GM18907 (cell line): ENCODE results near the gene ARL15.

Experiments used
- ATAC-seq: cut with Tn5 transposase; IDR thresholded peaks from one replicate; pipeline ENCODE4 v1.9.1; 2021; ENCODE audit warnings: mild to moderate bottlenecking, moderate library complexity; ENCODE audit not compliant: unreplicated experiment

The ARL15 gene

DNA sequence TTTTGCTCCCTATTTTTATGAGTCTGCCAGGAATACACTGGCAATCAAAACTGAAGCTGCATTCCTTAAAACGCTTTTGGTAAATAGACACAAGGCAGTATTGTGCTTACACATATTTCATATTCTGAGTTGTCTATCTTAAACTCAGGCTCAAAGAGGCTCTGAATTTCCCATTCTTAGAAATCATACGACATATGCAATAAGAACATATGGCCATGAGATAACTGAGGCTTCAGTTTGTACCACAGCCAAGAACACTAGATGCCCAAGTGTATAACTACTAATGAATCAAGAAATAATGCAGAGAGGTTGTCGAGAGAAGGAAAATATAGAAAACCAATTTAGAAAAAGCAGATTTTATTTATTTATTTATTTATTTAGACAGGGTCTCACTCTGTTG is 392.5 kb downstream of the ARL15 start:
- no peak for ATAC-seq

DNA sequence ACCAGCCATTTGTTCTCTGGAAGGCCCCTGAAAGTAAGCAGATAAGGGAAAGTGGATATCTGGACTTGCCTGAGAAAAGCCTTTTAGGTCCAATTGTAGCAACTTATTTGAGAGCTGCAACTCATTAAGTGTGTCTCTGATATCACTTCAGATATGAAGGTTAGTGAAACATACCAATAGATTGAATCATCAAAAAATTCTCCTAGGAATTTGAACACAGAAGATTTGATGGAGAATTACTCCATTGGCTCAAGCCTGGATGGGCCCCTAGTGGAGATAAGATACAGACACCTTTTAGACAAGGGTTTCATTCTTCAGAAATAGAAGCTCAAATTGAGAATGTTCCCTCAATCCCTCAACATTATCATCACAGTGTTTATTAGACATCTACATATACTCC is 393.3 kb downstream of the ARL15 start:
- ATAC-seq = no peak

DNA sequence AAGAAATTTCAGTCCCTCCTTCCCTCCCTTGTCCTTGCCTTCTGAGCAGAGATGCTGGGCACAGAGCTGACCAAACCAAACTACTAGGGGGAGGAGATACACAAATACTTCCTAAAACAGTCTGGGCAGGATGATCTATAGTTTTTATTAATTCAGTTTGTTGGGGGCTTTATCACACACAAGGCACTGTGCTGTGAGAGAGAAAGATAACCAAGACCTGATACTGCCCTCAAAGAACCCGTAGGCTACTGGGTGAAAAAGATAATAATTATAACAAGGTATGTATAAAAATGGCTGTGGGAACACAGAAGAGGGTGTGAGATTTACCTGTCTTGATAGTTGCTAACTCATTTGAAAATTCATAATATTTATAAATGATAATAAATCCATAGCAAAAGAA is 395.3 kb downstream of the ARL15 start:
- ATAC-seq = no peak

DNA sequence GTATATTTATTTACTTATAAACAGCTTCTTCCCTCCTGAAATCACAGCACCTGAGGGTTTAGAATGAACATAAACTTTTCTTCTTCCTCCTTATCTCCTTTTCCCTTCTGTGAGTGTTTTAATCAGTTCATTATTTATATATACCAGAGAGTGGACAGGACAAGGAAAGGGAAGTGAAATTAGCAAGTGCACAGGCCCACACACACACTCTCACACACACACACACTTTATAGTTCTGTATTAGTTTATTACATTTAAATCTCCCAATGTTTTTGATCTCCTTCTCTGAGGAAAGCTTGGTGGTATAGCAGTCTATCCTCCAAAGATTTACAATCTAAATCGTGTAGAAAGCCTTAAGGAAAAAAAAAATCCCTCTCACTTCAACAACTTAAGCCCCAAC is 396.4 kb downstream of the ARL15 start:
- ATAC-seq = no peak

DNA sequence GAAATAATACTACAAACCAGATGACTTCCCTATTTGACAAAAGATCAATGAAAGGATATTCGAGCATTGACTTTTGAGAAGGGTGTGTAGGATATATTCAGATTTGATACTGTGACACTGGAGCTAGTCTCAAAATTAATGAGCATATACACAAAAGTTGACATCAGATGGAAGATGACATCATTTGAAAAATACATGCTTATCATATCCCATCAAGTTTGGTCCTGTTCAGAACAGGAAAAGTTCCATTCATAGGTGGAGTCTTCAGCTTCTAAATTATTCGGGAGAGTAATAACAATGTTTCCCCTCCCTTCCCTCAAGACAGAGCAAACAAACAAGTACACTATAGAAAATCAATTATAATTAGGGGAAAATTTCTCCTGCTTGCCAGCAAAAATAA is 401.6 kb downstream of the ARL15 start:
- ATAC-seq = no peak

DNA sequence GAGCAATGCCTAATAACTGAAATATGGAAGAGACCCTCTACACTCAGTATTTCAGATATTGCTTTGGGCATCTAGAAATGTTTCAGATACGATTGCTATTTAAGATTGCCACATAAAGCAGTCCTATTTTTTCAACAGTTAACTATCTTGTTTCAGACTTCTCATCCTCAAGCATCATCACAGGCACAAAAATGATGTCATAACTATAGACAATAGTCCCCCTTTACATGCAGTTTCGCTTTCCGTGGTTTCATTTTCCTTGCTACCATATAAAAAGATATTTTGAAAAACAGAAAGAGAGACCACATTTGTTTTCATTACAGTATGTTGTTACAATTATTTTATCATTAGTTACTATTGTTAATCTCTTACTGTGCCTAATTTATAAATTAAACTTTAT is 402.5 kb downstream of the ARL15 start:
- no peak for ATAC-seq

DNA sequence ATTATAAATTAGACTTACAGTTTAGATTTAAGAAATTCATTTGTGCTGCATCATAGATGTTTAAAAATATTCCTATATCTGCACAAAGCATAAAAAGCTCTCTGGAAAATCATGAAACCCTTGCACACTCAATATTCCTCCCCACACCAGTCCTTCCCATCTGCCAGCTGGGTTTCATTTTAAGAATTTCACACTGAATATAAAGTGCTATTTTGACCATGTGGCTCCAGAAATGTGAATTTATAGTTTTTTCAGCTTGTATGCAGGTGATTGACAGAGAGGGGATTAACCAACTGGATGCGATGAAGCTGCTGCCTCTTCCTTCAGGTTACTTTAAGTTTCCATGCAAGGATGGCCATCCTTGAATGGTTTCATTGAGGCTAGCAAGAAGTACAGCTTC is 403.6 kb downstream of the ARL15 start:
- ATAC-seq = no peak

DNA sequence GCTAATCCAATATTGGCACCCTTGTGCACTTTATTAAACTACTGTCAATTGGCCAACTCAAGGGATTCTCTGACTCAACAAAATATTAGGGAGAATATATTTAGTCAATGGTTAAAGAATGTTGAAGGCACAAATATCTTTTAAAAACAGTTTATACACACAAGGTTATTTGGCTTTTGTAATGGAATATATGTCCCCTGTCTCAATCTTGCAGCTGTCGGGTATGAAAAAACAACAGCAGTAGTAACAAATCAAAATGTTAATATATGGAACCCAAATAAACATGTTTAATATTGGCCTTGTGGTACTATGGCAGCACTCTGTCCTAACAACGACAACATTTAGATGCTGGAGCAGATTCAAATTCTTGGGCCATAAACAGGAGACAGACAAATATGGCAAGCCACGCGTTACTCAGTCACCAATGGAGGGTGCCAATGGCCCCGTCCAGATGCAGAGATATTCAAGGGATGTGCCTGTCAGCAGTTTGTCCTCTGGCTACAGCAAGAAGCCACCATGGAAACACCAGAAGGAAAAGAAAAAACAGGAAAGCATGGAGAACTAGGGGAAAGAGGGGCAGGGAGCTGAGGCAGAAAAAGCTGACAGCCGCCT is 408.0 kb downstream of the ARL15 start:
- no peak for ATAC-seq

DNA sequence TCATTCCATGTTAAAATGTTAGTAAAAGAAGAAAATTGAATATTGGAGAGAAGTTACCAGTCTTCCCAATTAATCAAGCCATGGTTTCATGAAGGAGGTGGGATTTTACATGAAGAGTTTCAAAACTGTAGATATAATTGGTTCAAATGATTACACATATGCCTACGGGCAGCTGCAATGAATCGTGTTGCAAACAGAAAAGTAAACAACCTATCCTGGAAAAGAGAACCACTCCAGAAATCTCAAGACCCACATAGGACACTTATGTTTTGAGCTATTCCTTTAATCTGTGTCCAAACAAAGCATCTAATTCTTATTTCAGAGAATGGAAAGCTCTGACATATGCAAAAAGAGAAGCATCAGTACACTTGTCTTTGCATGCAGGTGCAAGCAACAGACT is 409.7 kb downstream of the ARL15 start:
- no peak for ATAC-seq

DNA sequence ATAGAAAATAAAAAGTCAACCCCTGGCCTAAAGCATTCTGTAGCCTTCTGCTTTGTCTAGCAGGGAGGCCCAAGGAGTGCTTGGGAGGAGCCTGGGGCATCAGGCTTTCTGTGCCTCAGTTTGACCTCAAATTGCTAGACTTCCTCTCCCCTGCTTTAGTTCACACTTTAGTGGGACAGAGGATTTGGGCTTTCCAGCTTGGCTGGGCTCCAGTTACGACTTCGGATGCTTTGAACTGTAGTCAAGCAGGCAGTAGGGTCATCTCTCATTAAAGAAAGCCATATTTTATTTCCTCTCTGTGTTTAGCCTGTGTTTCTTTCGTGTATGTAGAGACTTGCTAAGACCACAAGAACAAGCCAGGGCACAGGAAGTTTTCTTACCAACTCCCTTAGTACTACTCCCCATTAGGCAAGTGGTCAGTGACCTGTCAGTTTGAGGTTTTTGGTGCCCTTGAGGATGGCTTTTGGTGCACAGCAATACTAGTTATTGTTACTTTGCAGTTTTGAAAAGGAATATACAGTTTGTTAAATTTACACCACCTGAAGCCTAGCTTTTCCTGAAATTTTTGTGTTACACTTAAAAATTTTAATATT is 415.2 kb downstream of the ARL15 start:
- ATAC-seq = no peak

DNA sequence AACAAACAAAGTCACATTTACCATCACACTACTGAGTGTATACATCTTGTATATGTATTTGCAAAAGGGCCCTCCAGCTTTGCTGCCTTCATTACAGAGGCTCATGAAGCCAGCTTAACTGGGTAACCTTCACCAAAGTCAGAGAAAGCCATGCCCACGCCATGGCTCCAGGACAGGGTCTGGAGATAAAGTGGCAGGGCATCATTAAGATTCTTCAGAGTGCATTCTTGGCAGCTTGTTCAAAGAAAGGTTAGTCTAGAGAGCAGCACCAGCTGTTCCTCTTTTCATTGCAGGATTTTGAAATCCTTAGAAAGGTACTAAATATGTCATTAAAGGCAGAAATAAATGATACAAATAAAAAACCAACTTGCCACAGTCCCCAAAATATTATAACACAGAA is 416.7 kb downstream of the ARL15 start:
- no peak for ATAC-seq

DNA sequence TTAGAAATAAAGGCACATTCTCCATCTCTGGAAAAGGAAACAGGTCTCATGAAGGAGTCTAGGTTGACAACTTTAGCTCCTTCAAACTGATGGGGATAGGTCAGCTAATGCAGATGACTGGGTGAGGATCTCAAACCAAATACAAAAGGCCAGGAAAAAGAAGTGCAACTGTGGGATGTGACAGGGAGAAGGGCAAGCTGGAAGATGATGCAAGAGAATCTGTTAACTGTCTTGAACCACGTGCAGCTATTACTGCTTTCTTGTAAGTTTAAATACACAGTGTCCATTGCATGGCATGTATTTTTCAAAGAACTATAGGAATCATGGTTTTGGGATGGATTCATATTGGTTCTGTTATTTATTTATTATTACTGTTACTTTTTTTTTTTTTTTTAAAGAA is 418.1 kb downstream of the ARL15 start:
- ATAC-seq = no peak

DNA sequence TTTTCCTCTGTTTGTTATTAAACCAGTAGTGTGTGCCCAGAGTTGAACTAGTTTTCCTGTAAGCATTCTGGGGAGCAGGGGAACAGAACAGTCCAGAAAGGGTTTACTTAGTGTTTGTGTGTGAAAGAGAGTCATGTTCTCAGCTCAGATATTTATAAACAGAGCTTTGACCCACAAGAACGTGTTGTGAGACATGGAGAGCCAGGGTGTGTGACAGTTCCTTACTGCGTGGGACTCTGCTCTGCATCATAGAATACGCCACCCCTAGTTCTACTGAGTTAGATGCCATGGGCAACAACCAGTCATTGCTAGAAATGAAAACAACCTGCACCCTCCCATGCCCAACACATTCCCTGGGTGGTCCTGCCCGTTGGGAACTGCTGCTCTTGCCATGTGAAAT is 419.2 kb downstream of the ARL15 start:
- no peak for ATAC-seq

DNA sequence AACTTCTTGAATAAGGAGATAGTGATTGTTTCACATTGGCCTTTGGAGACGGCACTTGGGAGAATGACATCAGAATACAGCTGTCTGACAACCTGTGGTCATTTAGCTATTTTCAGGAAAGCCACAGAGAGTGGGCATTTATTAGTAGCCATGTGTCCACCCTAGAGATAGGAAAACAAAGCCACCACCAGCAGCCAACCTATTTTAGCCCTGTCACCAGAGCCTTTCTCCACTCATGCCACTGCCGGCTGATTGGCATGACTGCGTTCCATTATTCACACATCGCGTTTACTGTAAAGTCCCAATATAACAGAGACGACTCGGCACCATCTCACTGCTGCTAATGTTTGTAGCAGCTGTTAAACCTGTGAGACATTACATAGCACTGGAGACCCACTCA is 419.9 kb downstream of the ARL15 start:
- ATAC-seq = no peak

DNA sequence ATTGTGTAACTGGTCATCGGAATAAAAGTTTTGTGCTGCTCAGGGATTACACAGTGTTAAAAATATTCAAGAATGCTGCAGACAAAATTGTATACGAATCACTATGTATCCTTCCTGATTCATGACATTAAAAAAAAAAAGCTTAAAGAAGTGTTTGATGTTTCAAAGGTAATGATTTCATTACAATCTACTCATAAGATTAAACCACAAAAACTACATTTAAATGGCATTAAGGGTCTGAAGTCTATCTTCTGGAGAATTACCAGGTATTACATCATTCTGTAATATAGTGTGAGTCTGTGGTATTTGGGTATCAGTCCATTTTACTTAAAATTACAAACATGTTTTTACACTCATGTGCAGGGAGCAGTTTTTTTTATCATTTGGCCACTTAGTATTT is 425.5 kb downstream of the ARL15 start:
- ATAC-seq = no peak

DNA sequence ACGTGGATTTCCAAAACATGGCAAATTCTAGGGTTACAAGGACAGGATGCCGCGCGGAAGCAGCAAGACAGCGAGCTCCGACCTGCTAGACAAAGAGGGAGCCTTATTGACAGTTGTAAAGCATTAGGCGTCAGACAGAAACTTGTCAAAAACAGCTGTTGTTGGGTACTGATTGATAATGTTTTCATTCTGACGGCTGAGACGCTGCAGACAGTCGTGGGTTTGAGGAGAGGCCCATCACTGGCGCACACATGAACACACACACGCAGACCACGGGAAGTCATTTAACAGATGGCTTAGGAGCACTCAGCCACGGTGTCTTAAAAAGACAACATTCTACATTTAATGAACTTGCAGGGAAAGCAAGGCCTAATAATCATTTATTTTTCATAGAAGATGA is 426.0 kb downstream of the ARL15 start:
- no peak for ATAC-seq

DNA sequence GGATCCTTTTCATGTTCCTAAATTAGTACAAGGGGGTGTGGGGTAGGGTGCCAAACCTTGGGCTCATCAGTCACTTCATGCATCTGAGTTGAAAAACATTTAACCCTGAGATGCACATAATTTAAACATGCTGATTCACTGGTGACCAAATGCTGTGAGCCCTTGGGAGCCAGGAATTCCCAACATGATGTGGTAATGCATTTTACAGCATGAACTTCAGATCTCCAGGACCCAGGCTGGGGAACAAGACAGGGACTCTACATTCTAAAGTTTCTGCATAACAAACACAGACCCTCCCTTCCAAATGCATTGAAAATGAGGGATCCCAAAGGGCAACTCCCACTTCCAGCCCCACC is 427.7 kb downstream of the ARL15 start:
- no peak for ATAC-seq

DNA sequence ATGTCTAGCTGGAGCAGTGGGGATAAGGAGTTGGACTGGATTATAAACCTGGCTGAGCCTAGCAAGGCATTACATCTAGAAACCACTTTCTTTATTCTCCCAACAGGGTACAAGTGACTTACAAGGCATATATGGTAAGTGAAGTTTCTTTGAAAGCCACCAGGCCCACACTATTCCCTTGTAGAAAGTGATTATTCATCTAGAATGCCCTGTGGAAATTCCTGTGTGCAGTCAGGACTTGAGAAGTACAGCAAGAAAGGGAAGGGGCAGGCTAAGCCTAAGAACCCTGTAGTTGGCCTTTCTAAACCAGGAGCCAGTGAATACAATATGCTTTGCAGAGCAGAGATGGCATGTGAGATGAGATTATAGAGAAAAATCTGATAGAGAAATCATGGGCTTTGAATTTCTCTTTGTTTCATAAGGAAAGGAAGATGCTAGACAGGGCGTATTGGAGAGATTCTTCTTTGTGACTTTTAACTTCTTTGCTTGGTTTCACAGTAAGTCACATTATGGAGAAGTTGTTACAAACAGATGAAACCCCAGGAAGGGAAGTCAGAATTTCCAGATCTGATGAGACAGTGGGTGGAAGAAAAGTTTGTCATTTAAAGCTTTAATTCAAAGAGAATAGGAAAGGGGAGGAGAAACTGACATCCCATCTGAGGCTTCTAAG is 428.2 kb downstream of the ARL15 start:
- no peak for ATAC-seq

DNA sequence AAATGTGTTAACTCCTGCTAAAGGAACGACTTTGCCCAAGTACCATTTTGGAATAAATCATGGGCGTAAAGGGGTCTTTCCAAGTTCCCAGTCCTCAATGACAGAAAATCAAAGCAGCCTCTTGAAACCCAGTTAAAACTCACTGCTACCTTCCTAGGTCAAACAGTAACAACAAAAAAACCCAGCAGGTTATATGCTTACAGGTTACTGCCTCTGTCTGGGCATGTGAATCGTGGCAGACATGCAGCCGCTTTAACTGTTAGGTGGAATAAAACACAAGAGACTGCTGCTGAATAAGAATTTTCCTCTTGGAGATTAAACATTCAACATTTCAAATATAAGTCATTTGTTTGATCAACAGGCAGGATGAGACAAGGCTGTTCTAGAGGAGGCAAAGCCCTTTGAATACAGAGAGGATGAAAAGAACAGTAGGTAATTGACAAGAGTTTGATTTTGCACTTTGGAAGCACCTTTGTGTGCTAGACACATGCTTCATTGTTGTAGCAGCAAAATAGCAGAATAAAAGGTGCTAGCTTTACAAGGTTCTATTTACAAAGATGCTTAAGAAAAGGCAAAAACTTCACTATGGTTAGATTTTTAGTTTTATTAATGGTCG is 430.6 kb downstream of the ARL15 start:
- no peak for ATAC-seq

DNA sequence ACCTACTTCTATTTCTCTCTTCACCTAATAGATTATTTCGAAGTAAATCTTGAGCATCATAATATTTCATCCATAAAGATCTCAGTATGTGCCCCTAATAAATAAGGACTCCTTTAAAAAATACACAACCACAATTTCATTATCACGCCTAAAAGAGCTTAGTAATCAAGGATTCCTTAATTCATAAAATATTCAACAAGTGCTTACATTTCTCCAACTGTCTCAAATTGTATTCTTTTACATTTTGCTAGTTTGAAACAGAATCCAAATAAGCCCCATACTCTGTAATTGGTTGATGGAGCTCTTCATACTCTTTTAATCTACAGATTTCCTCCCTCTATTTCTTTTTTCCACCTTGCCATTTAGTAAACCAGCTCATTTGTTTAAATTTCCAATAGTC is 432.4 kb downstream of the ARL15 start:
- no peak for ATAC-seq

DNA sequence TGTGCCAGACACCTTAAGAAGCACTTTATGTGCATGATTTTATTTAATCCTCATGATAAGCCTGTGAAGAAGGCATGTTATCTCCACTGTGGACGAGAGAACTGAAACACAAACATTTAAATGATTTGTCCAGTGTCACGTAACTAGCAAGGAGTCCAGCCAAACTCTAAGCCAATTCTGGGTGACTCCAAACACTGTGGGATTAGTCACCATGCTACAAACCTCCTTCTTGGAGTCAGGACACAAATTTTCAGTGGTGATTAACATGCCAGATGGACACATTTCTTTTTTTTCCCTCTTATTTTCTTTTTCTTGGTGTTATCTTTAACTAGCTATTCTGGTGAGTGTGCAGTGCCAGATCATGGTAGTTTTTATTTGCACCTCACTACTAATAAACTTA is 433.1 kb downstream of the ARL15 start:
- ATAC-seq = no peak

DNA sequence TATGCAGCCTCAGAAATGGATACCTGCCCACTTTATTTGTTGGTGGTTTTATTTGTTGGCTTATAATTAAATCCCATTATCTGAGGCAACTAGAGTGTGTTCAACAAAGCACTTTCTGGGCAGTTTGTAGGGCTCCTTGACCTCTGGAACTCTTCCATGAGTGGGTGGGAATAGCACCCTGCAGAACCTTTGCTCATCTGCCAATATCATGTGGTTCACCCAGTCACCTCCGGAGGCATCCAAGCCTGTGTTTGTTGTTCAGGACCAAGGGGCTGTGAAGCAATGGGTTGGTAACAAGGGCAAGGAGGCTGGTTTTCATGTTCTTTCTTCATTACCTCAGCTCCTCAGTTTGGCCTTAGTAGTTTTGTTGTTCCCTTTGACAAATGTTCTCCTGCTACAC is 436.0 kb downstream of the ARL15 start:
- no peak for ATAC-seq
